Activated CD8-positive, alpha-beta memory T cell treated with anti-CD3 and anti-CD28 coated beads, Interleukin-2, amount 50 U/mL, for 24 hours (primary cell): ENCODE measurements around the gene NSRP1.
"Not testable (repeated sequence)": the region's sequence is repeated elsewhere in the genome, so short reads cannot be mapped to it uniquely, and the experiment has no call there.

Experiments
- DNase-seq: peaks from one replicate; pipeline ENCODE4 v3.0.0-alpha.2; 2020; ENCODE audit errors: extremely low read depth

The NSRP1 gene

DNA sequence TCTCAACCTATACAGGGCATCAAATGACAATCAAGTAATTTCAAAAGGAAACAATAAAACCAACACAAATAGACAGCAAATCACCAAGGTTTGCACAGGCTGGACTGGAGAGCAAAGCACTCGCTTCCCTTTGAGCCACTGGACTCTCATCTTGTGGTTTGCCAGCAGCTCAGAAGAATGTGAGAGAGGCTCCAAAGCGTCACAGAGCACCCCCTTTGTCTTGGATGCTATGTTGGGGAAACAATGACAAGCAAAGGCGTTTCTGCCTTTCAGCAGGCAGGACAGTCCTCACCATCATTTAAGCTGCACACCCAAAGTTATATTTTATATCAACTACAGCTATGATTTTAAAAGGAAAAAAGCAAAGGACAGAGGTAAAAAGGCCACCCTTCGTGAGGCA lies 105.6 kb downstream of the NSRP1 start:
- DNase-seq = no peak

DNA sequence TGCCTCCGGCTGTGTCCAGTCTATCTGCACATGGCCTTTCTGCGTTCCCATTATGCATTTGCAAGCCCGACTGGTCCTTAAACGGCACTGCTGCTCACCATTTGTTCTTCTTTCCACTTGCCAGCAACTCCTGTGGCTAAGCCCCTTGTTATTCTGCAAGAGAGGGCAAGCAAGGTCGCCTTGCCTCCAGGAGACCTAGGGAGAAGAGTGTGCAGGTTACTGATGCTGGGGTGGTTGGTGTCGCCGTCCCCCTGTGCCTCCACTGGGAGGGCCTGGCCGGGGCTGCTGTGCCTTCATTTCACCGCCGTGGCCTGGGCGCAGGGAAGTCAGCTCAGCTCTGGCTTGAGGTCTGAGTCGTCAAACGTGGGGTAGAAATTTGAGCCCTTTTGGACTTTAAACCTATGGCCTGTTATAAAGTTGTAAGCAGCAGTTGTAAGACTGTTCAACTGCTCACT lies 106.1 kb downstream of the NSRP1 start:
- no peak for DNase-seq

DNA sequence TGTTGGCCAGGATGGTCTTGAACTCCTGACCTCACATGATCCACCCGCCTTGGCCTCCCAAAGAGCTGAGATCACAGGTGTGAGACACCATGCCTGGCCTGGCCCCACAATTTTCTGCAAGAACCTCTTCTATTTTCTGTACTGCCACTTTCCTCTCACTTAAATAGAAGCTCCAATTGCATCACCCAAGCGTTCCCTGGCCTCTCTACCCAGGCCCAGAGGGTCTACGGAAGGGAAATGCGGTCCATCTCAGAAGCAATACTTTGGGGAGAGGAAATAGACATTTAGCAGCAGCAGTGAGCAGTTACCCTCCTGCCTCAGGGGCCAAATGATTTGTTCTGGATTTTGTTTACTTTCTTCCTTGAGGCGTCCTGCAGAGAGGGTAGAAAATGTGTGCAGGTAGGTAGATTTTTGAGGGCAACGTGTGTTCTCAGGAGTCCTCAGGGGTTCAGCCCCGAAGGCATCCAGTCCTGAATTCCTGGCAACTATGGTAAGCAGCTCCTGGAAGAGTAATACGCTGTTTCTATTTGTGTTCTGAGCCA lies 107.9 kb downstream of the NSRP1 start:
- no peak for DNase-seq

DNA sequence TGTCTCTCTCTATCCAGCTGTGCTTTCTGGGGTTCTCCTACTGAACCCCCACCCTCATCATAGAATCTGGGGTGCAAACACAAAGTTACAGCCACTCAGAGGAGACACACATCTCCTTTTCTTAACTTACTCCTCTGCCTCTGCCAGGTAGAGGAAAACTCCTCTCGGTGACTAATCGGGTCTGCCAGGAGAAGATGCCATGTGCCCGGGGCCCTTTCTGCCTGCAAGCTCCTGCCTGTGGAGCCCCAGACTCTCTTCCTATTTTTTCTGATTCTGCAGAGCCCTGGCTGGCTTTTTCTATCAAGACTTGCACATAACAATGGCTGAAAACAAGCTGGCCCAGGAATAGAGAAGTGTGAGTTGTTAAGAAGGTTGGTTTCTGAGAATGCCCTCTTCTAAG lies 108.5 kb downstream of the NSRP1 start:
- DNase-seq = no peak

DNA sequence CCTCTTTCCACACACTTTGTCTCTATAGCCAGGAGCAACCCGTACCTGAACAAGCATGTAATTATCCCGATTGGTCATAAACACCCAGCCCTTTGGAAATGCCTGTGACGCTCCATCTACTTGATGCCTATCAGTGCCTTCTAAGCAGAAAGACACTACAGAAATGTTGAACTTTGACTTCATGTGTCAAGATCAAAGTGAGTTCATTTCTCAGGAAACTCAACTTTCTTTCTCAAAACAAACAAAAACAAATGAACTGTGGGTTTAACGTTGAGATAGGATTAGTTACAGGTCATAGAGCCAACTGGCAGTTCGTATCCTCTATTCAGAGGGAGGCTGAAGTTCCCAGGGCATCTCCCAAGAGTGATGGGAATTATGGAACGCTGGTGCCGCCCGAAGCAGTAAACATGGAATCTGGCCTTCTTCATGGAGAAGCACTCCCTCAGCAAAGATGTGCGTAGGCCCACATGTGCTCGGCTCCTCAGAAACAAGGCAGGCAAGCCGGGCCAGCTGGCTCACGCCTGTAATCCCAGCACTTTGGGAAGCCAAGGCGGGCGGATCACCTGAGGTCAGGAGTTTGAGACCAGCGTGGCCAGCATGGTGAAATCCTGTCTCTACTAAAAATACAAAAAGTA lies 109.4 kb downstream of the NSRP1 start:
- DNase-seq = no peak

DNA sequence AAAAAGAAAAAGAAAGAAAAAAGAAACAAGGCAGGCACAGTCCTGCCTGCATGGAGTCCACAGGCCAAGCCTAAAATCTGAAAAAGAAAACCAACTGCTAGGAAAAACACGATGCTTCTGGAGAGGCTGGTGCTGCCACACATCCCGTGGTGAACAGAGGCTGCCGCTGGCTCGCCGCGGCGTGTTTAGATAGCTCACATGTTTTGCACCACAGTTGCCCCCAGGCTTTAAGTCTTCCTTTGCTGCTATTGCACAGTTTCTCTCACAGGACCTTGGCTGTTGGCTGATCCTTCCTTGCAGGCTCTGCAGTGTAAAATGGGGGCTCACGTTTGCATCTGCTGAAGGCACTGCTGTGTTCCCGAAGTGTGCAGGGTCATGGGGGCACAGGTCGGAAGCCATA lies 110.3 kb downstream of the NSRP1 start:
- no peak for DNase-seq

GRCh38 chr17:30228011-30228410 lies 111.4 kb downstream of the NSRP1 start:
- DNase-seq = no peak

DNA sequence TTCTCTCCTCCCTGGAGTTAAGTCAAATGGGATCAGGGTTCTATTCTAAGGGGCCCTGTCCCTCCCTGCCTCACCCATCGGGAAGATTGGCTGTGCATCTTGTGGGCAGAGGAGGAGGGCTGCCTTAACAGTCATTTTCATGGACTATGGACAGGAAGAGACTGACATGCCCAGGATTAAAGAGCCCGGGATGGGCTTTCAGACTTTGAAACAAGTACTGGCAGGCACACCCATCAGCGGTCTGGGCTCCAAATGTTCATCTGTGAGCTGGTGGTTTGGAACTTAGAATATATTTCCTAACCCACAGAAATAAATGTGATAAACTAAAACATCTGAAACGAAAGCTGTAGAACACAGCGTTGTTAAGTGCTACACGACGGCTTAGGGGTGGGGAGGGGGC lies 112.4 kb downstream of the NSRP1 start:
- DNase-seq = no peak

DNA sequence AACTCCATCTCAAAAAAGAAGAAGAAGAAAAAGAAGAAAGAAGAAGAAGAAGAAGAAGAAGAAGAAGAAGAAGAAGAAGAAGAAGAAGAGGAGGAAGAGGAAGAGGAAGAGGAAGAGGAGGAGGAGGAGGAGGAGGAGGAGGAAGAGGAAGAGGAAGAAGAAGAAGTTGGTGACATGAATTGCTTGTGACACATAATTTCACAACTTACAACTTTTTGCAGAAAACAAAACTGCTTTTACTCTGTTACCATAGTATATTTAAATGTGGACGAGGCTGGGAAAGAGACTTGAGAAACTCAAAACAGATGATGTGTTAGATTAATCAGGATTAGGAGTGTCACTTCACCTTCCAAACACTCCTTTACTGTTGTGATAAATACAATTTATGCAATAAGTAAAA lies 113.4 kb downstream of the NSRP1 start:
- not testable (repeated sequence) for DNase-seq

GRCh38 chr17:30230596-30231125 lies 114.0 kb downstream of the NSRP1 start:
- no peak for DNase-seq

- no peak for DNase-seq
Measured at GRCh38 chr17:30232015-30232823, 115.6 kb downstream of the NSRP1 start.

GRCh38 chr17:30232824-30233427 lies 116.3 kb downstream of the NSRP1 start:
- no peak for DNase-seq

DNA sequence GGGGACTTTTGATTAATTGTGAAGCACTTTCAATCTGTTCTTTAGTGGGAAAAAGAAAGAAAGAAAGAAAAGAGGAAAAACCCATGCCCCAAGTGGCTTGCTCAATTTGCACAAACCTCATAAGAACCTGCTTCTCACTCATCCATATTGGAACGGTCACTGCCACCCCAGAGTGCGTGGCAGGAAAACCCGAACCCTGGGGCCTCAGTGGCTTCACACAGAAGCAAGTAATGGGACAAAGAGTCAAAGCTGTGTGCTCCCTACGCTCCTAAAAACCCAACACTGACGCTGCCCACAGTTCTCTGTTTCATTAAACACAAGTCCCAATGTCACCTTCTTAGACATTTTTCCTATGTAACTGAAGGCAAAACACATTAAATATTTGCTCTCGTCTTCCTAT lies 117.7 kb downstream of the NSRP1 start:
- DNase-seq = no peak

DNA sequence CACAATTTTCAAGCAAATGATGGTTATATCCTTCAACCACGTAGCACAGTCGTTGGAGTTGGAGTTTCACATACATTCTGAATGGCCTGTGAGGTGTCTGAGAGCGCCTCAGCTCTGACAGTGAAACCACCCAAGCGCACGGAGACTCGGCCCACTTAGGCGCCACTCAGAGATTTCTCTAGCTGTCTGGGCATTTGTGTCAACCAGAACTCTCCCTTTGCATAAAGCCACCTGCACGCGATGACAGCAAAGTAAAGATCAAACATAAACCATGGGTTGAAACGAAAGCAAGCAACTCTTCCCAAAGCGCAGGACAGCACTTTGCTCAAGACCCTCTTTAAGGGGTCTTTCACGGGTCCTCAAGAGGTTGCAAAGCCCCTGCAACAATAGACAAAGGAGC lies 118.3 kb downstream of the NSRP1 start:
- DNase-seq = no peak

GRCh38 chr17:30235386-30236296 lies 119.0 kb downstream of the NSRP1 start, which contains the start of gene SLC6A4:
Gene SLC6A4 (minus strand): TSS chr17:30235697. CDS start chr17:30221958, 13,739 bp downstream.
- DNase-seq = no peak
